H9 (cell line): ENCODE measurements around the gene PLPP7. TPM values are rescaled to one million over a fixed set of nuclear protein-coding genes. Genes with fewer than 3 reads are reported as not detected.

ENCODE experiments used
- DNase-seq: peaks from one replicate; pipeline ENCODE4 v3.0.0-alpha.2; 2017
- H2AFZ ChIP-seq: one replicate; pipeline ENCODE4 v1.6.1; 2013; ENCODE audit warnings: mild to moderate bottlenecking, low read length, control low read depth, moderate library complexity
- H2AK5ac ChIP-seq: 2 replicates; pipeline ENCODE4 v1.6.1; 2013; ENCODE audit warnings: low read length, control low read depth, mixed read lengths; ENCODE audit not compliant: insufficient read length
- H2BK120ac ChIP-seq: one replicate; pipeline ENCODE4 v1.6.1; 2013; ENCODE audit warnings: low read depth, mild to moderate bottlenecking, low read length, control low read depth, inconsistent platforms; ENCODE audit not compliant: poor library complexity, severe bottlenecking
- H2BK12ac ChIP-seq: 2 replicates; pipeline ENCODE4 v1.6.1; 2013; ENCODE audit warnings: low read length, control low read depth, mixed read lengths, low read depth; ENCODE audit not compliant: insufficient read length
- H2BK15ac ChIP-seq: 2 replicates; pipeline ENCODE4 v1.6.1; 2013; ENCODE audit warnings: low read depth, low read length, control low read depth
- H2BK20ac ChIP-seq: one replicate; pipeline ENCODE4 v1.6.1; 2013; ENCODE audit warnings: low read depth, mild to moderate bottlenecking, low read length, control low read depth, inconsistent platforms; ENCODE audit not compliant: poor library complexity, severe bottlenecking
- H2BK5ac ChIP-seq: 2 replicates; pipeline ENCODE4 v1.6.1; 2013; ENCODE audit warnings: low read length, control low read depth, mixed read lengths; ENCODE audit not compliant: insufficient read length
- H3K14ac ChIP-seq: 2 replicates; pipeline ENCODE4 v1.6.1; 2013; ENCODE audit warnings: low read length, control low read depth; ENCODE audit not compliant: insufficient read depth
- H3K18ac ChIP-seq: 2 replicates; pipeline ENCODE4 v1.6.1; 2013; ENCODE audit warnings: low read depth, mild to moderate bottlenecking, mixed read lengths, low read length, control low read depth; ENCODE audit not compliant: insufficient read length
- H3K23ac ChIP-seq: 2 replicates; pipeline ENCODE4 v1.6.1; 2013; ENCODE audit warnings: low read length, control low read depth, mixed read lengths, low read depth; ENCODE audit not compliant: insufficient read length
- H3K23me2 ChIP-seq: 2 replicates; pipeline ENCODE4 v1.6.1; 2013; ENCODE audit warnings: low read depth, mild to moderate bottlenecking, mixed read lengths, low read length, control low read depth; ENCODE audit not compliant: insufficient read length, poor library complexity, severe bottlenecking
- H3K27ac ChIP-seq: 2 replicates; pipeline ENCODE4 v1.5.1; 2013; ENCODE audit warnings: low read length, control low read depth, mixed read lengths, low read depth; ENCODE audit not compliant: insufficient read length
- H3K27me3 ChIP-seq: 2 replicates; pipeline ENCODE4 v1.6.1; 2013; ENCODE audit warnings: low read length, control low read depth, inconsistent platforms; ENCODE audit not compliant: insufficient read depth
- H3K4ac ChIP-seq: 2 replicates; pipeline ENCODE4 v1.6.1; 2013; ENCODE audit warnings: low read depth, mild to moderate bottlenecking, control low read depth, inconsistent platforms, low read length, moderate library complexity
- H3K4me1 ChIP-seq: 2 replicates; pipeline ENCODE4 v1.6.1; 2013; ENCODE audit warnings: low read length, control low read depth, inconsistent platforms; ENCODE audit not compliant: insufficient read depth
- H3K4me2 ChIP-seq: 2 replicates; pipeline ENCODE4 v1.6.1; 2013; ENCODE audit warnings: low read length, control low read depth, mixed read lengths; ENCODE audit not compliant: insufficient read length, insufficient read depth
- H3K56ac ChIP-seq: 2 replicates; pipeline ENCODE4 v1.6.1; 2013; ENCODE audit warnings: low read depth, mild to moderate bottlenecking, mixed read lengths, low read length, control low read depth; ENCODE audit not compliant: insufficient read length
- H3K79me1 ChIP-seq: 2 replicates; pipeline ENCODE4 v1.6.1; 2013; ENCODE audit warnings: low read depth, mild to moderate bottlenecking, moderate library complexity, low read length, control low read depth, inconsistent platforms; ENCODE audit not compliant: insufficient read depth, poor library complexity, severe bottlenecking
- H3K79me2 ChIP-seq: 2 replicates; pipeline ENCODE4 v1.6.1; 2013; ENCODE audit warnings: low read length, control low read depth, inconsistent platforms; ENCODE audit not compliant: insufficient read depth
- H3K9ac ChIP-seq: 2 replicates; pipeline ENCODE4 v1.6.1; 2013; ENCODE audit warnings: low read length, control low read depth, mixed read lengths; ENCODE audit not compliant: insufficient read length; ENCODE audit errors: extremely low read depth
- H3K9me3 ChIP-seq: one replicate; pipeline ENCODE4 v1.6.1; 2013; ENCODE audit warnings: low read depth, low read length, inconsistent platforms; ENCODE audit not compliant: control insufficient read depth
- H3T11ph ChIP-seq: one replicate; pipeline ENCODE4 v1.6.1; 2013; ENCODE audit warnings: mild to moderate bottlenecking, low read length, control low read depth, inconsistent platforms
- H4K20me1 ChIP-seq: one replicate; pipeline ENCODE4 v1.6.1; 2013; ENCODE audit not compliant: control insufficient read depth, insufficient read length, insufficient read depth
- H4K5ac ChIP-seq: 2 replicates; pipeline ENCODE4 v1.6.1; 2013; ENCODE audit warnings: low read depth, mild to moderate bottlenecking, mixed read lengths, low read length, control low read depth; ENCODE audit not compliant: insufficient read length
- H4K8ac ChIP-seq: replicated peaks from 2 replicates; pipeline ENCODE4 v1.6.1; 2013; ENCODE audit warnings: low read length, control low read depth, mixed read lengths, low read depth; ENCODE audit not compliant: insufficient read length
- H4K91ac ChIP-seq: 2 replicates; pipeline ENCODE4 v1.6.1; 2013; ENCODE audit warnings: low read depth, mild to moderate bottlenecking, moderate library complexity, mixed read lengths, low read length, control low read depth; ENCODE audit not compliant: insufficient read length
- H3K27ac Mint-ChIP-seq, 3 experiments: 2 replicates in 2 of 3; 3 replicates in 1 of 3; pipeline ENCODE4 v1.8.0; 2020 to 2021; ENCODE audit warnings: mixed read lengths in 3 of 3, mild to moderate bottlenecking in 1 of 3, moderate library complexity in 1 of 3
- H3K27me3 Mint-ChIP-seq: 2 replicates; pipeline ENCODE4 v1.8.0; 2021; ENCODE audit warnings: low read depth, mild to moderate bottlenecking, moderate library complexity, mixed read lengths
- H3K36me3 Mint-ChIP-seq, 3 experiments: 2 replicates in 2 of 3; 3 replicates in 1 of 3; pipeline ENCODE4 v1.8.0; 2020 to 2021; ENCODE audit warnings: low read depth in 3 of 3, mixed read lengths in 3 of 3; ENCODE audit not compliant: insufficient read depth in 1 of 3
- H3K4me1 Mint-ChIP-seq, 2 experiments: 2 replicates each; pipeline ENCODE4 v1.8.0; 2020; ENCODE audit warnings: mixed read lengths in 2 of 2
- H3K4me3 Mint-ChIP-seq, 2 experiments: 2 replicates in 1 of 2; 3 replicates in 1 of 2; pipeline ENCODE4 v1.8.0; 2020 to 2021; ENCODE audit warnings: mild to moderate bottlenecking in 2 of 2, mixed read lengths in 2 of 2, moderate library complexity in 1 of 2
- H3K9me3 Mint-ChIP-seq, 2 experiments: 2 replicates in 1 of 2; 3 replicates in 1 of 2; pipeline ENCODE4 v1.8.0; 2020; ENCODE audit warnings: mild to moderate bottlenecking in 2 of 2, mixed read lengths in 2 of 2, moderate library complexity in 1 of 2
- WGBS: extraction: QIAGEN DNeasy Blood & Tissue Kit; methylation state at CpG from one replicate; pipeline ENCODE4 v1.1.7; 2013; ENCODE audit warnings: missing lambda C conversion rate, low lambda C conversion rate, mixed read lengths; ENCODE audit not compliant: insufficient read length; ENCODE audit errors: extremely low coverage; 5-methylcytosine and 5-hydroxymethylcytosine counted together
- total RNA-seq: library from RNA; stranded (reverse); gene quantifications from 2 replicates; pipeline ENCODE4 v1.2.1, GENCODE V29; 2021
- TF ChIP-seq, protein P1 (sequence below): fragments of 200-600 bp; sonication (generic); conservative IDR thresholded peaks from 3 replicates; pipeline ENCODE4 v1.8.0; 2021; ENCODE audit warnings: antibody characterized with exemption, mild to moderate bottlenecking

PLPP7 gene
- total RNA-seq, 1 experiment from 2014 or later: 1.9 TPM

GRCh38 chr9:131275332-131276093 lies 14.0 kb upstream of the PLPP7 start:
- Histone ChIP-seq H3K4me1 (peaks cover 3% of the 10 kb centered on the region; the same call in 1 of the 2 replicates), H3K14ac (no peak overlapping the region), H2BK12ac (no peak overlapping the region), H4K20me1 (no peaks in the 10 kb centered on the region), H4K8ac (no peak overlapping the region), H3T11ph (no peak overlapping the region), H3K79me2 (no peaks in the 10 kb centered on the region), H2BK5ac (no peak overlapping the region), H3K9ac (no peak overlapping the region), H3K79me1 (no peaks in the 10 kb centered on the region), H2BK120ac (no peak overlapping the region), H2AFZ (no peak overlapping the region), H3K4me2 (no peak overlapping the region), H3K23me2 (peaks cover 6% of the 10 kb centered on the region), H3K27me3 (peaks cover 6% of the 10 kb centered on the region; the same call in 1 of the 2 replicates), H4K5ac (no peak overlapping the region), H2BK20ac (no peak overlapping the region), H4K91ac (no peak overlapping the region), H3K9me3 (no peaks in the 10 kb centered on the region), H3K23ac (no peak overlapping the region), H3K18ac (no peak overlapping the region), H3K56ac (no peak overlapping the region), H3K27ac (no peak overlapping the region), H2BK15ac (no peak overlapping the region), H2AK5ac (no peak overlapping the region), H3K4ac (no peak overlapping the region)
- peaks cover 31% of the 10 kb centered on the region for H3K27me3 Mint-ChIP-seq
- TF ChIP-seq, protein P1, sequence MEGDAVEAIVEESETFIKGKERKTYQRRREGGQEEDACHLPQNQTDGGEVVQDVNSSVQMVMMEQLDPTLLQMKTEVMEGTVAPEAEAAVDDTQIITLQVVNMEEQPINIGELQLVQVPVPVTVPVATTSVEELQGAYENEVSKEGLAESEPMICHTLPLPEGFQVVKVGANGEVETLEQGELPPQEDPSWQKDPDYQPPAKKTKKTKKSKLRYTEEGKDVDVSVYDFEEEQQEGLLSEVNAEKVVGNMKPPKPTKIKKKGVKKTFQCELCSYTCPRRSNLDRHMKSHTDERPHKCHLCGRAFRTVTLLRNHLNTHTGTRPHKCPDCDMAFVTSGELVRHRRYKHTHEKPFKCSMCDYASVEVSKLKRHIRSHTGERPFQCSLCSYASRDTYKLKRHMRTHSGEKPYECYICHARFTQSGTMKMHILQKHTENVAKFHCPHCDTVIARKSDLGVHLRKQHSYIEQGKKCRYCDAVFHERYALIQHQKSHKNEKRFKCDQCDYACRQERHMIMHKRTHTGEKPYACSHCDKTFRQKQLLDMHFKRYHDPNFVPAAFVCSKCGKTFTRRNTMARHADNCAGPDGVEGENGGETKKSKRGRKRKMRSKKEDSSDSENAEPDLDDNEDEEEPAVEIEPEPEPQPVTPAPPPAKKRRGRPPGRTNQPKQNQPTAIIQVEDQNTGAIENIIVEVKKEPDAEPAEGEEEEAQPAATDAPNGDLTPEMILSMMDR: peak; percentile 54
- H3K4me1 Mint-ChIP-seq: peaks cover 22 to 39% of the 10 kb centered on the region in 2 experiments
- no peaks in the 10 kb centered on the region for H3K9me3 Mint-ChIP-seq
- no CpG with 5 or more reads among the region's 29 CpGs for WGBS
- no peaks in the 10 kb centered on the region for H3K36me3 Mint-ChIP-seq
- DNase-seq: peak; percentile 77
- H3K4me3 Mint-ChIP-seq: peak overlapping the region; percentile 46 to 79
- no peak overlapping the region; a peak in 2 of 7 replicates for H3K27ac Mint-ChIP-seq
